ENCODE measurements around the gene APLNR. TPM values are rescaled to one million over a fixed set of nuclear protein-coding genes. Genes with fewer than 3 reads are reported as not detected.

The APLNR gene
- polyA plus RNA-seq, 3 donors, result not detected

DNA sequence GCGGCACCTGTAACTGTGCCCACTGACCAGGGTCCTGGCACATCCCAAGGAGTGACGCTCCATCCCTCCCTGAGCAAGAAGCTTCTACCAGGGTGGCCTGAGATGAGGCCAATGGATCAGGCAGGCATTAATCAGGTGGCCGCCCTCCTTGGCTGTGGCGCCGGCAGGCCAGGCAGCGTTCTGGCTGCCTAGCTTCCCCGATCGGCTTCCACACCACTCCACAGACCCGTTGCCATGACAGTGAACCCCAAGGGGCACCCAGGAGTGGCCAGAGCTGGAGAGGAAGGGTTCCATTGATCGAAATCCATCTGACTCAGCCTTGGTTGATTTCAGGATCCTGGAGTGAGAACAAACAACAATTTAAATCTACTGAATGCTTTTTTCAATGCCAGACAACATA lies 34.8 kb downstream of the APLNR start:
- Mint-ChIP-seq H3K36me3 (no peaks in the 10 kb centered on the region), H3K4me1 (no peaks in the 10 kb centered on the region), H3K27me3 (ENCODE audit: low read depth in 3 of 3) (peaks cover 22 to 34% (median 24%) of the 10 kb centered on the region in 3 donors), H3K27ac (no peak overlapping the region), H3K4me3 (no peak overlapping the region), H3K9me3 (no peaks in the 10 kb centered on the region)
- no peak overlapping the region for H2AFZ ChIP-seq (ENCODE audit: insufficient read depth, low read depth, low read length, poor library complexity, severe bottlenecking)
- H3K27ac ChIP-seq (ENCODE audit: low read depth in 1 of 2, low read length in 2 of 2), result no peak overlapping the region
- intact Hi-C loops (cut with micrococcal nuclease), result no loop called here
- H3K79me2 ChIP-seq (ENCODE audit: insufficient read depth, low read length), result no peaks in the 10 kb centered on the region
- TF ChIP-seq, protein P1, sequence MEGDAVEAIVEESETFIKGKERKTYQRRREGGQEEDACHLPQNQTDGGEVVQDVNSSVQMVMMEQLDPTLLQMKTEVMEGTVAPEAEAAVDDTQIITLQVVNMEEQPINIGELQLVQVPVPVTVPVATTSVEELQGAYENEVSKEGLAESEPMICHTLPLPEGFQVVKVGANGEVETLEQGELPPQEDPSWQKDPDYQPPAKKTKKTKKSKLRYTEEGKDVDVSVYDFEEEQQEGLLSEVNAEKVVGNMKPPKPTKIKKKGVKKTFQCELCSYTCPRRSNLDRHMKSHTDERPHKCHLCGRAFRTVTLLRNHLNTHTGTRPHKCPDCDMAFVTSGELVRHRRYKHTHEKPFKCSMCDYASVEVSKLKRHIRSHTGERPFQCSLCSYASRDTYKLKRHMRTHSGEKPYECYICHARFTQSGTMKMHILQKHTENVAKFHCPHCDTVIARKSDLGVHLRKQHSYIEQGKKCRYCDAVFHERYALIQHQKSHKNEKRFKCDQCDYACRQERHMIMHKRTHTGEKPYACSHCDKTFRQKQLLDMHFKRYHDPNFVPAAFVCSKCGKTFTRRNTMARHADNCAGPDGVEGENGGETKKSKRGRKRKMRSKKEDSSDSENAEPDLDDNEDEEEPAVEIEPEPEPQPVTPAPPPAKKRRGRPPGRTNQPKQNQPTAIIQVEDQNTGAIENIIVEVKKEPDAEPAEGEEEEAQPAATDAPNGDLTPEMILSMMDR (IDR thresholded peaks at IDR 0.05), result no peak
- no peak overlapping the region for H3K9ac ChIP-seq (ENCODE audit: insufficient read depth, low read length, poor library complexity, severe bottlenecking)
- H3K9me3 ChIP-seq (replicated peaks in 1 of 2; ENCODE audit: control insufficient read depth in 1 of 2, insufficient read depth in 1 of 2, low read length in 2 of 2), result no peaks in the 10 kb centered on the region
- no peak overlapping the region for H3K4me3 ChIP-seq (replicated peaks in 1 of 3; ENCODE audit: low read depth in 2 of 3, low read length in 3 of 3)
- DNase-seq, result no peak
- H3K4me1 ChIP-seq (ENCODE audit: control insufficient read depth in 1 of 2, insufficient read depth in 2 of 2, low read length in 2 of 2), result no peaks in the 10 kb centered on the region
- no peaks in the 10 kb centered on the region for H4K20me1 ChIP-seq (ENCODE audit: insufficient read depth, low read length)
- 81% methylated on average over 4 of the region's 10 CpGs for WGBS (ENCODE audit: insufficient coverage)
- H3K36me3 ChIP-seq (replicated peaks in 1 of 2; ENCODE audit: control insufficient read depth in 1 of 2, insufficient read depth in 2 of 2, low read length in 2 of 2), result no peaks in the 10 kb centered on the region
- H3K4me2 ChIP-seq (replicated peaks; ENCODE audit: extremely low read depth, low read length, poor library complexity, severe bottlenecking), result no peak overlapping the region
- H3K27me3 ChIP-seq (ENCODE audit: control insufficient read depth in 2 of 2, insufficient read depth in 2 of 2, low read length in 2 of 2), result peaks cover 0 to 2% of the 10 kb centered on the region in 2 donors

DNA sequence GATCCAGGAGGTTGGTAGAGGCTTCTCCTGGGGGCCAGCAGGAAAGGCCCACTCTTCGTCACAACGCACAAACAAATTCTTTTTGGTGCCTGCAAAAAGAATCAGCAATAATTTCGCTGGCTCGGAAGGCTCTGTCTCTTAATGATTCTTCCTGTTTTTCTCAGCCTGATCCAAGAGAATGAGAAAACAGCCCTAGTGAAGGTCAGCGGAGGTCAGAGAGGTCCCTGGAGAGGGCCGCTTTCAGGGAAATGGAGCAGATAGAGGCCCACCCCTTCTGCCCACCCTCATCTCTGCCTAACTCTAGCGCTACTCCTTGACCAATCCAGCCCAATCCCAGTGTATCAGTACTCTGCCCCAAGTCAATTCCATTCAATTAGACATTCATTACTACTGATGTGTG lies 36.1 kb downstream of the APLNR start:
- intact Hi-C loops (cut with micrococcal nuclease), result no loop called here

More for the DNA sequence above, 36.1 kb downstream of the APLNR start:
- Mint-ChIP-seq H3K4me3 (no peak overlapping the region), H3K36me3 (no peaks in the 10 kb centered on the region), H3K4me1 (no peaks in the 10 kb centered on the region), H3K27me3 (ENCODE audit: low read depth in 3 of 3) (peaks cover 14 to 30% (median 21%) of the 10 kb centered on the region in 3 donors), H3K9me3 (no peaks in the 10 kb centered on the region), H3K27ac (no peak overlapping the region)
- no peak overlapping the region for H3K27ac ChIP-seq (ENCODE audit: low read depth in 1 of 2, low read length in 2 of 2)
- no peak overlapping the region for H3K9ac ChIP-seq (ENCODE audit: insufficient read depth, low read length, poor library complexity, severe bottlenecking)
- no peaks in the 10 kb centered on the region for H3K79me2 ChIP-seq (ENCODE audit: insufficient read depth, low read length)
- no peak overlapping the region for H3K4me3 ChIP-seq (replicated peaks in 1 of 3; ENCODE audit: low read depth in 2 of 3, low read length in 3 of 3)
- H3K4me2 ChIP-seq (replicated peaks; ENCODE audit: extremely low read depth, low read length, poor library complexity, severe bottlenecking), result no peak overlapping the region
- H2AFZ ChIP-seq (ENCODE audit: insufficient read depth, low read depth, low read length, poor library complexity, severe bottlenecking), result no peak overlapping the region
- H3K9me3 ChIP-seq (replicated peaks in 1 of 2; ENCODE audit: control insufficient read depth in 1 of 2, insufficient read depth in 1 of 2, low read length in 2 of 2), result no peaks in the 10 kb centered on the region
- no peaks in the 10 kb centered on the region for H3K36me3 ChIP-seq (replicated peaks in 1 of 2; ENCODE audit: control insufficient read depth in 1 of 2, insufficient read depth in 2 of 2, low read length in 2 of 2)
- DNase-seq, result no peak
- no peaks in the 10 kb centered on the region for H4K20me1 ChIP-seq (ENCODE audit: insufficient read depth, low read length)
- H3K4me1 ChIP-seq (ENCODE audit: control insufficient read depth in 1 of 2, insufficient read depth in 2 of 2, low read length in 2 of 2), result no peaks in the 10 kb centered on the region
- TF ChIP-seq, protein P1 (IDR thresholded peaks at IDR 0.05), result no peak
- peaks cover 0 to 2% of the 10 kb centered on the region in 2 donors for H3K27me3 ChIP-seq (ENCODE audit: control insufficient read depth in 2 of 2, insufficient read depth in 2 of 2, low read length in 2 of 2)
- WGBS (ENCODE audit: insufficient coverage), result 29% methylated on average over 6 of the region's 7 CpGs
